Progenitor cell of endocrine pancreas (in vitro differentiated cells): ENCODE measurements around the gene DHDH. TPM values are rescaled to one million over a fixed set of nuclear protein-coding genes. Genes with fewer than 3 reads are reported as not detected.

ENCODE experiments used
- DNase-seq: peaks from one replicate; pipeline ENCODE4 v3.0.0; 2021; ENCODE audit warnings: low spot score; ENCODE audit not compliant: unreplicated experiment
- H3K27ac Mint-ChIP-seq: 2 replicates; pipeline ENCODE4 v1.8.0; 2021; ENCODE audit warnings: mild to moderate bottlenecking, moderate library complexity, mixed read lengths
- H3K27me3 Mint-ChIP-seq: 2 replicates; pipeline ENCODE4 v1.8.0; 2021; ENCODE audit warnings: mixed read lengths
- H3K36me3 Mint-ChIP-seq: 2 replicates; pipeline ENCODE4 v1.8.0; 2022; ENCODE audit warnings: mixed read lengths; ENCODE audit not compliant: insufficient read depth
- H3K4me1 Mint-ChIP-seq: 2 replicates; pipeline ENCODE4 v1.8.0; 2021; ENCODE audit warnings: low read depth, mixed read lengths
- H3K4me3 Mint-ChIP-seq: 2 replicates; pipeline ENCODE4 v1.8.0; 2021; ENCODE audit warnings: low read depth, mild to moderate bottlenecking, moderate library complexity, mixed read lengths
- H3K9me3 Mint-ChIP-seq: 2 replicates; pipeline ENCODE4 v1.8.0; 2021; ENCODE audit warnings: low read depth, mixed read lengths
- total RNA-seq: library from RNA; stranded (reverse); gene quantifications from 2 replicates; pipeline ENCODE4 v1.2.1, GENCODE V29; 2021
- TF ChIP-seq, protein P1 (sequence below): fragments of 200-600 bp; sonication (generic); IDR thresholded peaks from one replicate; pipeline ENCODE4 v1.5.0; 2021; ENCODE audit warnings: antibody characterized with exemption, mild to moderate bottlenecking; ENCODE audit not compliant: unreplicated experiment

DHDH gene
- total RNA-seq, 1 donor from 2014 or later: 1.8 TPM

DNA sequence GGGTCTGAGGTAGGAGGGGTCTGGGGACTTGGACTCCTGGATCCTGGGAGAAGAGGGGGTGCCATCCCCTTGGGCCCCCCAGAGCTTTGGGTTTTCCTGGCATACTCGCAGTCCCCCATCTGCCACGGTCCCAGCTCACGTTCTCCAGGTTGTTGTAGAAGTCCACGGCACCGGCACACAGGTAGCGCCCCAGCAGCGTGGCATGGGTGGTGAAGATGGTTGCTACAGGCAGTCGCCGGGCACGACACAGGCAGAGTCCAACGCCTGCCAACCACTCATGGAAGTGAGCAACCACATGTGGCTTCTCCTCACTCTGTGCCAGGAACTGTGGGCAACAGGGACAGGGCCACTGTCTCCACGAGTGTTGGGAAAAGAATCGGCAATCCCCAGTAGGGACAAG lies 52.2 kb downstream of the DHDH start:
- H3K27me3 Mint-ChIP-seq: no peaks in the 10 kb centered on the region
- no peak overlapping the region for H3K27ac Mint-ChIP-seq
- no peaks in the 10 kb centered on the region for H3K4me1 Mint-ChIP-seq
- H3K4me3 Mint-ChIP-seq: no peak overlapping the region
- TF ChIP-seq, protein P1, sequence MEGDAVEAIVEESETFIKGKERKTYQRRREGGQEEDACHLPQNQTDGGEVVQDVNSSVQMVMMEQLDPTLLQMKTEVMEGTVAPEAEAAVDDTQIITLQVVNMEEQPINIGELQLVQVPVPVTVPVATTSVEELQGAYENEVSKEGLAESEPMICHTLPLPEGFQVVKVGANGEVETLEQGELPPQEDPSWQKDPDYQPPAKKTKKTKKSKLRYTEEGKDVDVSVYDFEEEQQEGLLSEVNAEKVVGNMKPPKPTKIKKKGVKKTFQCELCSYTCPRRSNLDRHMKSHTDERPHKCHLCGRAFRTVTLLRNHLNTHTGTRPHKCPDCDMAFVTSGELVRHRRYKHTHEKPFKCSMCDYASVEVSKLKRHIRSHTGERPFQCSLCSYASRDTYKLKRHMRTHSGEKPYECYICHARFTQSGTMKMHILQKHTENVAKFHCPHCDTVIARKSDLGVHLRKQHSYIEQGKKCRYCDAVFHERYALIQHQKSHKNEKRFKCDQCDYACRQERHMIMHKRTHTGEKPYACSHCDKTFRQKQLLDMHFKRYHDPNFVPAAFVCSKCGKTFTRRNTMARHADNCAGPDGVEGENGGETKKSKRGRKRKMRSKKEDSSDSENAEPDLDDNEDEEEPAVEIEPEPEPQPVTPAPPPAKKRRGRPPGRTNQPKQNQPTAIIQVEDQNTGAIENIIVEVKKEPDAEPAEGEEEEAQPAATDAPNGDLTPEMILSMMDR: no peak
- H3K9me3 Mint-ChIP-seq: no peaks in the 10 kb centered on the region
- peaks cover 22% of the 10 kb centered on the region for H3K36me3 Mint-ChIP-seq
- DNase-seq: no peak

DNA sequence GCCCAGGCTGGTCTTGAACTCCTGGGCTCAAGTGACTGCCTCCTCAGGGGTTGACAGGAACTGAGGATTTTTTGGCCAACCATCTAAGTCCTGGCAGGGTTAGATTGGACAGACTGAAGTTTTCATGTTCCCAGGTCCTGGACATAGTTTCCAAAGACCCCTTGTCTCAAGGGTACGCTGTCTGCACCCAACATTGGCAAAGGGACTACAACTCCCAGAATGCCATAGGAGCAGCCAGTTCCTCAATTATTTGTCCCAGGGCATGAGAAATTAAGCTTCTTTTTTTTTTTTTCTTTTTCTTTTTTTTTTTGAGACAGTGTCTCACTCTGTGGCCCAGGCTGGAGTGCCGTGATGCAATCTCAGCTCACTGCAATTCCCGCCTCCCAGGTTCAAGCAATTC lies 52.7 kb downstream of the DHDH start:
- TF ChIP-seq, protein P1: no peak

DNA sequence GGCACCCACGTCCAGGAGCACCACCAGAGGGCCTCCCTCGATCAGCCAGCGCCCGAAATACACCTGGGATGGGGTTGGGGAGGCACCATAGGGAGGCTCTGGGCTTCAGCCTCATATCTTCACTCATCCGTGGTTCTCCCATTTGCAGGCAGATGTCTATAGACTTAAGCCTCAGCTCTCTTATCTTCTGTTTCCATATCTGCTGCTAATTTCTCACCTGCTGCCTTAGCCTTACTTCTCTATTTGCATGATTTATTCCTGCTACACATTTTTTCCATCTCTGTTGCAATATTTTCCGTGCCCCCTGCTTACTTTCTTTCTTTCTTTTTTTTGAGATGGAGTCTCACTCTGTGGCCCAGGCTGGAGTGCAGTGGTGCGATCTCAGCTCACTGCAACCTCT lies 53.8 kb downstream of the DHDH start:
- no peak for DNase-seq
- H3K27me3 Mint-ChIP-seq: no peaks in the 10 kb centered on the region
- TF ChIP-seq, protein P1: no peak
- H3K9me3 Mint-ChIP-seq: no peaks in the 10 kb centered on the region
- no peak overlapping the region for H3K27ac Mint-ChIP-seq
- H3K36me3 Mint-ChIP-seq: peaks cover 16% of the 10 kb centered on the region
- H3K4me3 Mint-ChIP-seq: no peak overlapping the region
- H3K4me1 Mint-ChIP-seq: peaks cover 5% of the 10 kb centered on the region

More for the DNA sequence above, 52.7 kb downstream of the DHDH start:
- no peak for DNase-seq
- Mint-ChIP-seq H3K27me3 (no peaks in the 10 kb centered on the region), H3K9me3 (no peaks in the 10 kb centered on the region), H3K4me3 (no peak overlapping the region), H3K4me1 (no peaks in the 10 kb centered on the region), H3K27ac (no peak overlapping the region), H3K36me3 (peaks cover 22% of the 10 kb centered on the region)

DNA sequence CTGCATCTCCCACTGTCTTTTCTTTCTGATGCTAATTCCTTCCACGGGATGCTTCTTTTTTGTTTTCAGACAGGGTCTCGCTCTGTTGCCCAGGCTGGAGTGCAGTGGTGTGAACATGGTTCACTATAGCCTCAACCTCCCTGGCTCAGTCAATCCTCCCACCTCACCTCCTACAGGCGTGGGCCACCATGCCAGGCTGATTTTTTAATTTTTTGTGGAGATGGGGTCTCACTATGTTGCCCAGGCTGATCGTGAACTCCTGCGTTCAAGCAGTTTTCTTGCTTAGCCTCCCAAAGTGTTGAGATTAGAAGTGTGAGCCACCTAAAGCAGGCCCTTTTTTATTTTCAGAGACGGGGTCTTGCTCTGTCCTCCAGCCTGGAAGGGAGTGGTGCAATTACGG lies 54.8 kb downstream of the DHDH start:
- no peak overlapping the region for H3K4me3 Mint-ChIP-seq
- H3K4me1 Mint-ChIP-seq: peaks cover 6% of the 10 kb centered on the region
- H3K27ac Mint-ChIP-seq: no peak overlapping the region
- no peaks in the 10 kb centered on the region for H3K27me3 Mint-ChIP-seq
- TF ChIP-seq, protein P1: no peak
- no peaks in the 10 kb centered on the region for H3K9me3 Mint-ChIP-seq
- DNase-seq: no peak
- H3K36me3 Mint-ChIP-seq: peaks cover 14% of the 10 kb centered on the region

DNA sequence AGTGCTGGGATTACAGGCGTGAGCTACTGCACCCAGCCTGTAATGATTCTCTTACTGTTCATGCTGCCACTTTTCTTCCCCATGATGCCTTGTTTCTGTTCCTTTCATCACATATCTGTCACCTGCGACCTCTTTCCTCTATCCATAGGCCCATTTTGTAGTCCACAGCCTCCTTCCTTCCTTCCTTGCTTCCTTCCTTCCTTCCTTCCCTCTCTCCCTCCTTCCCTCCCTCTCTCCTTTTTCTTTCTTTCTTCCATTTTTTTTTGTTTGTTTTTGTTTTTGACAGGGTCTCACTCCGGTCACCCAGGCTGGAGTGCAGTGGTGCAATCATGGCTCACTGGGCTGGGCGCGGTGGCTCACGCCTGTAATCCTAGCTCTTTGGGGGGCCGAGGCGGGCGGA lies 55.4 kb downstream of the DHDH start:
- Mint-ChIP-seq H3K4me1 (peaks cover 9% of the 10 kb centered on the region), H3K27ac (no peak overlapping the region), H3K9me3 (no peaks in the 10 kb centered on the region), H3K27me3 (no peaks in the 10 kb centered on the region), H3K4me3 (no peak overlapping the region), H3K36me3 (peaks cover 13% of the 10 kb centered on the region)
- TF ChIP-seq, protein P1: no peak
- DNase-seq: no peak
